ENCODE results near the gene PFKFB1.
"Not testable (repeated sequence)": the region's sequence is repeated elsewhere in the genome, so short reads cannot be mapped to it uniquely, and the experiment has no call there.

The PFKFB1 gene

DNA sequence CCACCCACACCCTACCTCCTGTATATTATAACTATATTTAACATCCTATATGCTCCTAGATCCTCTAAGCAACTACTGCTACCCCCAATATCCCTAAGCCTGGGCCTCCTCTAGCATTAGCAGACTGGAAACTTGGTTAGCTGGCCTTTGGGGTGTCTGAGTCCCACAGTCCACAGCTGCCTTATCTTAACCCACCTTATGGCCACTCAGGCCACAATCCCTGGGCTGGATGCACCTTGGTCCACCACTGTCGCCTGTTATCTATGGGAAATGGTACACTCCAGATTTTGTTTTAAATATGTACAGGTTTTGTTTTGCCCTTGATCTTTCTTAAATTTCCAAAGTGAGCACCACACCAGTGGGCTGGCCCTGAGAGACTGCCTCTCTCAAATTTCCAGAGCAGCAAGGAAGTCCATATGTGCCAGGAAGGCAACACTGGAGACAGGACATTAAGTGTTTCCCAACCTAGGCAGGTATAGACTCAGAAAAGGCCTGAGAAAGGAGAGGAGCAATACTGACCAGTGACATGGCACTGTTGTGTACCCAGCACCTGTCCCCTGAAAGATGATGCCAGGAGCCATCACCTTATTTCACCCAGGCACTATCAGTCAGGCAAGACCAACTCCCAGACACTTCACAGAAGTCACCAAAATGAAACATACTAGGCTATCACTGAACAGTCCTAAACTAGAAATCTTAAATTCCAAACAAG, 921 bp downstream of the PFKFB1 start:
- no peak for DNase-seq (ENCODE audit: low spot score)

- DNase-seq (ENCODE audit: low spot score), result no peak
Measured at GRCh38 chrX:54991706-54992105, 2.3 kb downstream of the PFKFB1 start.

DNA sequence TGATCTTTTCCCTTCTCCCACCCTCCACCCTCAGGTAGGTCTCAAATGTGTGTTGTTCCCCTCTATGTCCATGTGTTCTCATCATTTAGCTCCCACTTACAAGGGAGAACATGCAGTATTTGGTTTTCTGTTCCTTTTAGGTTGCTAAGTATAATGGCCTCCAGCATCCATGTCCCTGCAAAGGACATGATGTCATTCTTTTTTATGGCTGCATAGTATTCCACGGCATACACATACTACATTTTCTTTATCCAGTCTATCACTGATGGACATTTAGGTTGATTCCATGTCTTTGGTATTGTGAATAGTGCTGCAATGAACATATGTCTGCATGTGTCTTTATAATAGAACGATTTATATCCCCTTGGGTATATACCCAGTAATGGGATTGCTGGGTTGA, 10.7 kb downstream of the PFKFB1 start:
- DNase-seq (ENCODE audit: low spot score), result not testable (repeated sequence)

DNA sequence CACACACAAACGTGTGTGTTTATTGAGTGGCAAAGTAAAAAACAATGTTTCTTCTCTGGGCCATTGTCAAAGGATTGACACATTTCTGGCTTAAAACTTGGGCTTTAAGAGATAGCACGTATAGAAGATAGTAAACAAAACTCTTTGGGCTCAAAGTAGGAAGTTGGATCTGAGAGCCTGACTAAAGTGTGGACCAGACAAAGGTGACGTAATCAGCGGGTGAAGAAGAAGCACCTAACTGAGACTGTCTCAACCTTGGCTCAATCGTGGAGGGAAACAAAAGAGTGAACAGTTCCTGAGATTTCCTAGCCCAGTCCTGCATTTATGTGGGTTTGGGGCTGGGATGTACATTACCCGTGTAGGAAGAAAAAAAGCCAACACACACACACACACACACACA, 13.7 kb downstream of the PFKFB1 start:
- DNase-seq (ENCODE audit: low spot score), result no peak

GRCh38 chrX:54979432-54979831, 14.6 kb downstream of the PFKFB1 start:
- DNase-seq (ENCODE audit: low spot score), result no peak

- DNase-seq (ENCODE audit: low spot score), result no peak
Measured at GRCh38 chrX:54978448-54978847, 15.5 kb downstream of the PFKFB1 start.

GRCh38 chrX:54977387-54977786, 16.6 kb downstream of the PFKFB1 start:
- DNase-seq (ENCODE audit: low spot score), result no peak

GRCh38 chrX:54964766-54965497, 29.1 kb downstream of the PFKFB1 start:
- DNase-seq (ENCODE audit: low spot score), result no peak

DNA sequence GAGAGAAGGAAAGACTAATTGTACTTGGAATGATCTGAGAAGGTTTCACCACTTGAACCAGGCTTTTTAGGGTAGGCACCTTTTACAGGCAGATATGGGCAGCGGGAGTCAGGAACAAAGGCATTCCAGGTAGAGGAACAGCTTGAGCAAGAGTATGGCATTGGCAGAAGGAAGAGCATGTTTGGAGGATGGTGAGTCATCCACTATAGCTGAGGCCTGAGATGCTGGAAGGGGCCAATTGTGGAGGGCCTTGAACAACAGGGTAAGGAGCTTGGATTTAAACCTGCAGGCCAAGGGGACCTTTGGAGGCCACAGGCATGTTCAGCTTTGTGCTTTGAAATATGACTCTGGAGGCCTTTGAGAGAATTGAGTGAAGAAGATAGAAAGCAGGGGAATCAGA, 32.2 kb downstream of the PFKFB1 start:
- no peak for DNase-seq (ENCODE audit: low spot score)

GRCh38 chrX:54950730-54951375, 43.1 kb downstream of the PFKFB1 start:
- DNase-seq (ENCODE audit: low spot score), result no peak

- DNase-seq (ENCODE audit: low spot score), result no peak
Measured at GRCh38 chrX:54945224-54945623, 48.8 kb downstream of the PFKFB1 start.

DNA sequence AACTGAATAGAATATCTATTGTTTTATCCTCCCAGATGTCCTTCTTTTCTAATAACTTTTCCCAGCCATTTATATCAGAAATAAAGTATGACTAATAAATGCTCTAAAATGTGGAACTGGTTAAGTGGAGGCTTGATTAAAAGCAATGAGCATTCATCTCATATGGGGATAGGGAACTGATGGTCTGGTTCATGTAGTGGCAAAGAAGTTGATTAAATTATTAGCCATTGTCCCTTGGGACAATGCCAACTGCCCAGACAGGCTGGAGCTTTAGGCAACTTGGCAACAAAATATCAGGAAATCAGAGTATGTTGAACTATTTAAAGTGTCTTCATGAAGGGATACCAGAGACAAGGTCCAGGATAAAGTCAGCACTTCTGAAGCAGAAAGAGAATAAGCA, 49.2 kb downstream of the PFKFB1 start:
- no peak for DNase-seq (ENCODE audit: low spot score)

GRCh38 chrX:54937416-54937815, 56.6 kb downstream of the PFKFB1 start:
- no peak for DNase-seq (ENCODE audit: low spot score)

DNA sequence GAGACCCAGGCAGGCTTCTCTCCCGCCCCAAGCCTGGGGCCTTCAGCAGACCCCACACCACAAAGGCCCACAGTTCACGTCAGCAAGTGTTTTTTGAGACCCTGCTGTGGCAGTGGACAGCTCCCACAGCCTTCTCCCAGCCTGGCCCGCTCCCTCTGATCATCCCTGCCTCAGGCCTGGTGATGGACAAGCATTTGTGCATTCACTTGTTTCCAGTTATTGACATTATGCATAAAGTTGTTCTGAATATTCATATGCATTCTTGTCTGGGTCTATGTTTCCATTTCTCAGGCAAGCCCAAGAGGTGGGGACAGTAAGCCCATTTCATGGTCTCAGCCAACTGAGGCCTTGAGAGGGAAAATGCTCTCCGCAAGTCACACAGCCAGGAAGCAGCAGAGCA, 58.7 kb downstream of the PFKFB1 start:
- no peak for DNase-seq (ENCODE audit: low spot score)

- DNase-seq (ENCODE audit: low spot score), result no peak
Measured at GRCh38 chrX:54934890-54935289, 59.1 kb downstream of the PFKFB1 start.

- DNase-seq (ENCODE audit: low spot score), result no peak
Measured at GRCh38 chrX:54934058-54934457, 59.9 kb downstream of the PFKFB1 start.

- no peak for DNase-seq (ENCODE audit: low spot score)
Measured at GRCh38 chrX:54933150-54933826, 60.7 kb downstream of the PFKFB1 start.

DNA sequence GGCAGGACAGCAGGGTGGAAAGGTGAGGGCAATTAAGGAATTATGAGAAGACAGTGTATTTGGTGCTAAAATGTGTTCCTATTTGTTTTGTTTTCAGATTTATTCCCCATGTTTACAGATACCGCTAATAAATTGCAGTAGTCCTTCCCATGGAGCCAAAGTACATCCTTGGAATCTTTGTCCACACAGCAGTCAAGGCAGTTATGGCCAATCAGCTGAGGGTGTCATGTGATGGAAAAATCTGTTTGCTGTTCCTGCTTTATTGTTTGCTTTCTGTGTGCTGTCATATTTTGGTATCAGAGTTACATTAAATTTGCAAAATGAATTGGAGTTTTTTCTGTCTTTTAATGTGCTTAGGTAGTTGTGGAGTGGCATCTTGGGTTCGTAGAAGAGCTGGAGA, 62.9 kb downstream of the PFKFB1 start:
- DNase-seq (ENCODE audit: low spot score), result no peak

GRCh38 chrX:54930291-54931049, 63.5 kb downstream of the PFKFB1 start:
- DNase-seq (ENCODE audit: low spot score), result no peak

DNA sequence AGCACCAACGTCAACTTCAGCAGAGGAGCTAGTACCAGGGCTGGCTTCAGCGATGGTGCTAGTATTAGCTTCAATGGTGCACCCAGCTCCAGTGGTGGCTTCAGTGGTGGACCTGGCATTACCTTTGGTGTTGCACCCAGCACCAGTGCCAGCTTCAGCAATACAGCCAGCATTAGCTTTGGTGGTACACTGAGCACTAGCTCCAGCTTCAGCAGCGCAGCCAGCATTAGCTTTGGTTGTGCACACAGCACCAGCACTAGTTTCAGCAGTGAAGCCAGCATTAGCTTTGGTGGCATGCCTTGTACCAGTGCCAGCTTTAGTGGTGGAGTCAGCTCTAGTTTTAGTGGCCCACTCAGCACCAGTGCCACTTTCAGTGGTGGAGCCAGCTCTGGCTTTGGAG, 65.1 kb downstream of the PFKFB1 start:
- no peak for DNase-seq (ENCODE audit: low spot score)

DNA sequence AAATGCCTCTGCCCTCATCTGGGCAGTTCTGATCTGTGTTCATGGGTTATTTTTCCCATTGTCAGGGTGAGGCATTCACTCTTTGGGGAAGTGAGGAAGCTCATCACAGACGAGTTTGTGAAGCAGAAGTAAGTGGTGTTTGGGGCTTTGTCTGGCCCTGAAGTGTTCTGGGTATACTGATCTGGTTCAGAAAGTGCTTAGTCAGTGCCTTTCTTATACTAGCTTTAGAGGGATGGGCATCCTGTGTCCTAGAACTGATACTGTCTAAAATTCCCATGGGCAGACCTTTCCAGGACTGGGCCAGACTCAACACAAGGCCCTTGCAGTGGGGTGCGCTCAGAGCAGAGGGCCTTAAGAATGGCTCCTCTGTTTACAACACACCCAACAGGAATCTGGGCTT, 67.0 kb downstream of the PFKFB1 start:
- no peak for DNase-seq (ENCODE audit: low spot score)

- DNase-seq (ENCODE audit: low spot score), result no peak
Measured at GRCh38 chrX:54923376-54923775, 70.6 kb downstream of the PFKFB1 start.
